GOT3 (cell line): Measurements from ENCODE around the gene CEP112.

ENCODE experiments used
- DNase-seq: peaks from one replicate; lab custom pipeline; 2025; ENCODE audit warnings: mixed read lengths; lab: John Stamatoyannopoulos, UW

The CEP112 gene

GRCh38 chr17:65595071-65595656, 596.8 kb downstream of the CEP112 start:
- DNase-seq: no peak

- DNase-seq: no peak
Measured at GRCh38 chr17:65593855-65594845, 597.8 kb downstream of the CEP112 start.

DNA sequence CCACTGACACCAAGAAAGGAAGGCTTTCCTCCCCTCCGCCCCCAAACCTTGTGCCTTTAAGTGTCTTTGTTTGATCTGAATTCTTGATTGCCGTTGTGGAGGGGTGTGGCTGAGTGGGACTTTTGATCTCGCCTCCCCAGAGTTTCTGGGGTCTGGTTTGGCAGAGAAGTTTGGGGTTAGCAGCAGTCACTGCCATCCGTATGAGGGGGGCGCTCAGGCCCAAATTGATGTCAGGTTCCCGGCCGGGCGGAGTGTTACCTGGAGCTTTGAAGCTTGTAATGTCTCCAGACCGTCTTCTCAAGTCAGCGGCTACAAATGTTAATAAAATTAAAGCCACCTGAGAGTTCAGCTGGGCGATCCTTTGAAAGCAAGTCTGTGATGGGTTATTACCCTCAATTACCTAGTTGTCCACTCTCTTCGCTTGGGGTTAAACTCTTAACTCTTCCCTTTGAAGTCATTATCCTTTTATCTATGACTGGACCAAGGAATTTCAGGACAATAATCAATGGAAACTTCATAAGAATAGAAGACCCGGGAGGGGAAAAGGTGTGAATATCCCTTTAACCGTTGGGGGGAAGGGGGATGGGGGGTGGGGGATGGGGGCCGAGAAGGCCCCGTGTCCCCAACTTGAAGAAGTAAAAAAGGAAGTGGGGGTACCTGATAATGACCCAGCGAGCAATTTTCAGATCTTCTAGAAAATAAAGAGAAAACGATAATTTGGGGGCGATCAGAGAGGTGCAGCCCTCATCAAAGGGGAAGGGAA, 598.7 kb downstream of the CEP112 start:
- no peak for DNase-seq

DNA sequence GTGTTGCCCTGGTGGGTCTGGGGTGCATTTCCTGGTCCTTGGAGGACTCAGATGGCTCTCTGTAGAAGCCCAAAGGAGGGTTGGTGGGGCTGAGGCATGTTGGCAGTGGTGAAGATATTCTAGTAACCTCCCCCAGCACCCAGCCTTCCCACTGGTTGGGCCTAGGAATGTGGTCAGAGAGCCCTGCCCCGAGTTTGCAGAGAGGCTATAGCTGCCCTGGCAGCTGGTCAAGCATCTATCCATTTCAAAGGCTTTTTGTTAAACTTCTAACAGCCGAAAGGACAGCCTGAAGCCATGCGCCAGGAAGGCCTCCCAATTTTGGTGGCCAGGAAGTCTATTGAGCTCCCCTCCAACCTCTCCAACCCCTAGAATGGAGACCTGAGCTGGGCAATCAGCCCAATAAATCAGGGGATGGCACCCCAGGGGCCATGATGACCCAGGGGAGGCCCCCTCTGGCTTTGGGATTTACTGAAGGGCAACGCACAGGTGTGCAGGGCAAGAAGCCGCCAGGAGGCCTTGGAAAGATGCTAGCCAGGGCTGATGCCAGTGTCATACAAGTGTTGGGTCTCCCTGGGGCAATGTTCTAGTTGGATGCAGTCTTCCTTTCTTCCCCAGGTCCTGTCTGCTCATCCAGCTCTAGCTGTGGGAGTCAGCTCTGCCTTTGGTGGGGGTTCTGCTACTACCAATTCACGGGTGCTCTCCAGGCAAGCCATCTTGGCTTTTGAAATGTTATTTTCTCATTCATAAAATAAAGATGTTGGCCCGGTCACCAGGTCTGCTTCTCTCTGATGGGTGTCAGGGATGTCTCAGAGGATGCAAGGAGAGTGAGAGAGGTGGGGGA, 599.6 kb downstream of the CEP112 start:
- DNase-seq: no peak

DNA sequence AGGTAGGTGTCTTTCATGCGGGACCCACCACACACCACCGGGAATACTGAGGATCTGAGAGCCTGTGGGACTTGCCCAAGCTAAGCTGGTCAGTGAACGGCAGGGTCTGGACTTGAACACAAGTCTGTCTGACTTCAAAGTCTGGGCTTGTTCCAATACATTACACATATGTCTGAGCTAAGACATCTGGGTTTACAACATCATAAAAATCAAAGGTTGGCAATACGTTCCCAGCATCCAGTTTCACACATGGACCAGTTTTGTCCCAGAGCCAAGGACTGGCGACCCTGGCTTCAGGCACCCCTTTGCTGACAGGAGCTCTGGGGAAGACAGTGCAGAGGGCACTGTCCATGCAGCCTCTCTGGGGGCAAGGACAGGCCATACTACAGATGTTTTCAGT, 602.6 kb downstream of the CEP112 start:
- DNase-seq: no peak

- DNase-seq: no peak
Measured at GRCh38 chr17:65588181-65588808, 603.6 kb downstream of the CEP112 start.

DNA sequence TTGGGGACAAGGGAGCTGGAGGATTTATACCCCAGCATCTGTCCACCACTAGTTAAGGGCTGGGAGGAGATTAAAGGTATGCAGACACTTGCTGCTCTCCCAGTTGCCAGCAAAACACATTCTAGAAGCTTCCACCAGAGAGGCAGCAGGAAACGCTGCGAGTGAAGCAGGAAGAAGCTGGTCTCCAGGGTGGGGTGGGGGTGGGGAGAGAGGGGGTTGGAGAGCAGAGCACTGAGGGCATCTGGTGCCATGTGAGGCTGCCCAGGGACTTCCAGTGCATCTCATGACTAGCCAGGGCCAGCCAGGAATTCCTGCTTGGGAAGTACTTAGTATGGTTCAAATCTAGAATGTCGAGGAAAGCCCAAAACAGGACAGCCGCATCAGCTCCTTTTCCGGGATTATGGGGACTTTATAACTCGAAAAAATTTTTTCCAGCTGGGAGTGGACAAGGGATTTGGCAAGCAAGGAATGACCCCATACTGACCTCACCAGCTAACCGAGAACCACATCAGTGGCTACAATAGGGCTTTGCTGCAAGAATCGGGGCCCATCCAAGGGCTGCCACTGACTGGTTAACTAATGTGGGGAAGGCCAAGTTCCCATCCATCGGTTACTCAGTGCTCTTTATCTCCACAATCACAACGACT, 604.3 kb downstream of the CEP112 start:
- no peak for DNase-seq

- no peak for DNase-seq
Measured at GRCh38 chr17:65586899-65587298, 605.0 kb downstream of the CEP112 start.
